Daoy (cell line): Measurements from ENCODE around the gene KCTD13. TPM values are rescaled to one million over a fixed set of nuclear protein-coding genes. Genes with fewer than 3 reads are reported as not detected.
"Not testable (repeated sequence)": the region's sequence is repeated elsewhere in the genome, so short reads cannot be mapped to it uniquely, and the experiment has no call there.

Source experiments
- DNase-seq: peaks from one replicate; pipeline ENCODE4 v3.0.0-alpha.2; 2015; ENCODE audit warnings: low read depth
- total RNA-seq: library from RNA; depleted of rRNA; stranded (reverse); fragments of >200 nt; shearing (Covaris generic); gene quantifications from 2 replicates; pipeline ENCODE4 v1.2.3, GENCODE V29; 2014

KCTD13 gene
- total RNA-seq, 1 experiment from 2014 or later: 9.0 TPM

- no peak for DNase-seq
Observed at GRCh38 chr16:29906520-29907244, 19.3 kb downstream of the KCTD13 start.

GRCh38 chr16:29905668-29906067 is 20.4 kb downstream of the KCTD13 start:
- no peak for DNase-seq

GRCh38 chr16:29904947-29905346 is 21.1 kb downstream of the KCTD13 start:
- DNase-seq: no peak

GRCh38 chr16:29903590-29903989 is 22.4 kb downstream of the KCTD13 start:
- DNase-seq: no peak

- no peak for DNase-seq
Observed at GRCh38 chr16:29901607-29901945, 24.4 kb downstream of the KCTD13 start.

- no peak for DNase-seq
Observed at GRCh38 chr16:29900888-29901606, 25.0 kb downstream of the KCTD13 start.

- peak; percentile 84 for DNase-seq
Observed at GRCh38 chr16:29900102-29900887, 25.7 kb downstream of the KCTD13 start, which contains the start of gene ASPHD1. TSS of gene ASPHD1 (plus strand) at chr16:29900488. CDS start at chr16:29900972, 484 bp downstream.

GRCh38 chr16:29899516-29900101 is 26.4 kb downstream of the KCTD13 start, which contains the start of gene SEZ6L2:
TSS of gene SEZ6L2 (minus strand) at chr16:29899550. CDS start at chr16:29899019, 531 bp downstream.
- peak; percentile 87 for DNase-seq

GRCh38 chr16:29898804-29899515 is 27.1 kb downstream of the KCTD13 start:
- peak; percentile 27 for DNase-seq

GRCh38 chr16:29898135-29898803 is 27.8 kb downstream of the KCTD13 start:
- DNase-seq: no peak

GRCh38 chr16:29897333-29897732 is 28.7 kb downstream of the KCTD13 start:
- DNase-seq: no peak

- DNase-seq: no peak
Observed at GRCh38 chr16:29896841-29897240, 29.2 kb downstream of the KCTD13 start.

GRCh38 chr16:29894352-29894751 is 31.7 kb downstream of the KCTD13 start:
- no peak for DNase-seq

GRCh38 chr16:29893553-29893952 is 32.5 kb downstream of the KCTD13 start:
- no peak for DNase-seq

- DNase-seq: no peak
Observed at GRCh38 chr16:29892458-29892813, 33.6 kb downstream of the KCTD13 start.

GRCh38 chr16:29891525-29892457 is 34.2 kb downstream of the KCTD13 start:
- DNase-seq: no peak

- DNase-seq: not testable (repeated sequence)
Observed at GRCh38 chr16:29889372-29889771, 36.7 kb downstream of the KCTD13 start.

GRCh38 chr16:29883987-29884386 is 42.0 kb downstream of the KCTD13 start:
- no peak for DNase-seq

GRCh38 chr16:29881050-29881449 is 45.0 kb downstream of the KCTD13 start:
- DNase-seq: no peak

GRCh38 chr16:29878172-29878571 is 47.9 kb downstream of the KCTD13 start:
- DNase-seq: no peak
